ENCODE data around the gene SLC27A1.

Gene SLC27A1

GRCh38 chr19:17467471-17468301 is 2.6 kb upstream of the SLC27A1 start:
- H3K36me3 ChIP-seq (ENCODE audit: control insufficient read depth in 2 of 2, insufficient read depth in 1 of 2, low read length in 2 of 2), result no peaks in the 10 kb centered on the region
- H3K27ac ChIP-seq (ENCODE audit: extremely low read depth, low read depth, low read length), result no peak overlapping the region
- ChIA-PET CTCF (interaction anchor here (0.6 to 5.5 kb wide), 6 partner anchors 9 to 392 kb away, joined by 3 to 53 read pairs (median 14); partner anchors contain the start of genes RPL18A and TMEM221), POLR2A (interaction anchor here (0.6 kb wide), 1 partner anchor 28 kb away, joined by 3 read pairs; no protein-coding TSS in a partner anchor)
- no peaks in the 10 kb centered on the region for H3K9me3 ChIP-seq (ENCODE audit: control insufficient read depth, insufficient read depth, low read depth, low read length)
- H3K4me3 ChIP-seq (ENCODE audit: low read depth, low read length), result no peak overlapping the region
- H3K4me1 ChIP-seq (ENCODE audit: control insufficient read depth, insufficient read depth, low read length), result peaks cover 6% of the 10 kb centered on the region; the same call in 1 of the 2 replicates
- TF ChIP-seq ZNF398 (tag by site-specific recombination; IDR thresholded peaks at IDR 0.05) (peak; percentile 93), ZBTB49 (tag by site-specific recombination; IDR thresholded peaks at IDR 0.05; ENCODE audit: low read depth) (no peak), ZNF221 (tag by site-specific recombination; IDR thresholded peaks at IDR 0.05; ENCODE audit: borderline replicate concordance) (no peak), ZNF324 (tag by site-specific recombination; IDR thresholded peaks at IDR 0.05) (no peak), PRDM1 (tag by site-specific recombination; IDR thresholded peaks at IDR 0.05) (peak; percentile 83), MEIS1 (CRISPR knock-in tag; IDR thresholded peaks at IDR 0.05; ENCODE audit: borderline replicate concordance) (no peak), KLF1 (tag by site-specific recombination; IDR thresholded peaks at IDR 0.05) (no peak), ZNF426 (tag by site-specific recombination; IDR thresholded peaks at IDR 0.05) (no peak), ZNF529 (tag by site-specific recombination; IDR thresholded peaks at IDR 0.05; ENCODE audit: insufficient replicate concordance) (no peak), EGR2 (tag by site-specific recombination; IDR thresholded peaks at IDR 0.05; ENCODE audit: low read depth) (0 out of 2 replicates have a peak, but pooled peaks have one; percentile 12), ZFHX2 (tag by site-specific recombination; conservative IDR thresholded peaks at IDR 0.05) (no peak), ZNF544 (tag by site-specific recombination; IDR thresholded peaks at IDR 0.05) (no peak), ZSCAN30 (tag by site-specific recombination; IDR thresholded peaks at IDR 0.05) (no peak), ZNF692 (tag by site-specific recombination; IDR thresholded peaks at IDR 0.05) (no peak), ZNF223 (tag by site-specific recombination; IDR thresholded peaks at IDR 0.05) (no peak), ZNF473 (tag by site-specific recombination; IDR thresholded peaks at IDR 0.05) (no peak), ZSCAN5A (tag by site-specific recombination; IDR thresholded peaks at IDR 0.05) (no peak), ZNF112 (tag by site-specific recombination; IDR thresholded peaks at IDR 0.05) (no peak), ZNF362 (tag by site-specific recombination; IDR thresholded peaks at IDR 0.05) (no peak), KLF9 (tag by site-specific recombination; IDR thresholded peaks at IDR 0.05; ENCODE audit: low read depth) (no peak), ZNF558 (tag by site-specific recombination; IDR thresholded peaks at IDR 0.05) (no peak), ZNF654 (tag by site-specific recombination; IDR thresholded peaks at IDR 0.05; ENCODE audit: low read depth) (no peak), PRDM4 (tag by site-specific recombination; IDR thresholded peaks at IDR 0.05) (no peak), ZNF600 (tag by site-specific recombination; IDR thresholded peaks at IDR 0.05) (0 out of 2 replicates have a peak, but pooled peaks have one; percentile 19), ZFP37 (tag by site-specific recombination; IDR thresholded peaks at IDR 0.05) (no peak), ZNF155 (tag by site-specific recombination; IDR thresholded peaks at IDR 0.05) (no peak)
